Neural cell (in vitro differentiated cells): ENCODE data around the gene C1orf105. TPM values are rescaled to one million over a fixed set of nuclear protein-coding genes. Genes with fewer than 3 reads are reported as not detected.

Experiments
- H2AFZ ChIP-seq: fragments of 200-600, 300-800 bp; sonication (generic), shearing (Covaris generic); 2 replicates; pipeline ENCODE4 v1.6.0; 2014; ENCODE audit warnings: low read depth, mild to moderate bottlenecking, antibody characterized with exemption, low read length, moderate library complexity
- H3F3A ChIP-seq: fragments of 200-600 bp; shearing (Covaris generic); 2 replicates; pipeline ENCODE4 v1.6.1; 2016; ENCODE audit warnings: mild to moderate bottlenecking, moderate library complexity, mixed read lengths, antibody characterized with exemption, low read length; ENCODE audit not compliant: insufficient read depth, poor library complexity, severe bottlenecking
- H3K27ac ChIP-seq: fragments of 200-600, 300-800 bp; sonication (generic), shearing (Covaris generic); 2 replicates; pipeline ENCODE4 v1.5.1; 2014; ENCODE audit warnings: mild to moderate bottlenecking, low read length, moderate library complexity
- H3K27me3 ChIP-seq: fragments of 300-800, 200-600 bp; sonication (generic), shearing (Covaris generic); 2 replicates; pipeline ENCODE4 v1.6.0; 2014; ENCODE audit warnings: mild to moderate bottlenecking, low read depth, low read length, moderate library complexity; ENCODE audit not compliant: insufficient read depth
- H3K36me3 ChIP-seq: fragments of 300-800, 200-600 bp; sonication (generic), shearing (Covaris generic); 2 replicates; pipeline ENCODE4 v1.5.1; 2014; ENCODE audit warnings: mild to moderate bottlenecking, antibody characterized with exemption, low read length, moderate library complexity; ENCODE audit not compliant: insufficient read depth
- H3K4me2 ChIP-seq: fragments of 300-800, 200-600 bp; sonication (generic), shearing (Covaris generic); 2 replicates; pipeline ENCODE4 v1.6.0; 2014; ENCODE audit warnings: mild to moderate bottlenecking, low read length
- H3K4me3 ChIP-seq: fragments of 300-800, 200-600 bp; sonication (generic), shearing (Covaris generic); 2 replicates; pipeline ENCODE4 v1.5.1; 2014; ENCODE audit warnings: mild to moderate bottlenecking, low read length, moderate library complexity
- H3K79me2 ChIP-seq: fragments of 200-600 bp; shearing (Covaris generic); replicated peaks from 2 replicates; pipeline ENCODE4 v1.6.0; 2014; ENCODE audit warnings: mild to moderate bottlenecking, low read length, moderate library complexity; ENCODE audit not compliant: insufficient read depth
- H3K9ac ChIP-seq: fragments of 300-800, 200-600 bp; sonication (generic), shearing (Covaris generic); 2 replicates; pipeline ENCODE4 v1.6.1; 2016; ENCODE audit warnings: mild to moderate bottlenecking, low read length, mixed read lengths
- H3K9me2 ChIP-seq: fragments of 200-600 bp; shearing (Covaris generic); 2 replicates; pipeline ENCODE4 v1.6.1; 2016; ENCODE audit warnings: mild to moderate bottlenecking, low read length, mixed read lengths; ENCODE audit not compliant: insufficient read depth
- H3K9me3 ChIP-seq: fragments of 200-600, 300-800 bp; sonication (generic), shearing (Covaris generic); 2 replicates; pipeline ENCODE4 v1.6.1; 2016; ENCODE audit warnings: mild to moderate bottlenecking, mixed run types, low read length, moderate library complexity, mixed read lengths
- H4K20me1 ChIP-seq: fragments of 200-600 bp; shearing (Covaris generic); 2 replicates; pipeline ENCODE4 v1.6.1; 2016; ENCODE audit warnings: mild to moderate bottlenecking, mixed run types; ENCODE audit not compliant: insufficient read depth
- EP300 ChIP-seq: fragments of 450-650 bp; conservative IDR thresholded peaks from 2 replicates; pipeline ENCODE4 v1.6.1; 2014; ENCODE audit warnings: antibody characterized with exemption, mild to moderate bottlenecking, moderate library complexity; ENCODE audit not compliant: poor library complexity, severe bottlenecking
- EZH2 ChIP-seq: fragments of 200-600, 300-800 bp; shearing (Covaris generic), sonication (generic); IDR thresholded peaks from 2 replicates; pipeline ENCODE4 v1.6.1; 2014; ENCODE audit warnings: antibody characterized with exemption, low read length, borderline replicate concordance, mild to moderate bottlenecking; ENCODE audit not compliant: insufficient read depth, poor library complexity, severe bottlenecking
- MXI1 ChIP-seq: fragments of 450-650 bp; conservative IDR thresholded peaks from 2 replicates; pipeline ENCODE4 v1.6.1; 2014; ENCODE audit warnings: antibody characterized with exemption, mild to moderate bottlenecking; ENCODE audit not compliant: poor library complexity, severe bottlenecking
- POLR2AphosphoS5 ChIP-seq: IDR thresholded peaks from 2 replicates; pipeline ENCODE4 v1.6.1; 2012
- RAD21 ChIP-seq: fragments of 450-650 bp; conservative IDR thresholded peaks from 2 replicates; pipeline ENCODE4 v1.6.1; 2014; ENCODE audit warnings: antibody characterized with exemption, mild to moderate bottlenecking, moderate library complexity
- SMC3 ChIP-seq: fragments of 450-650 bp; conservative IDR thresholded peaks from 2 replicates; pipeline ENCODE4 v1.6.1; 2014; ENCODE audit warnings: antibody characterized with exemption, mild to moderate bottlenecking, moderate library complexity; ENCODE audit not compliant: poor library complexity
- TAF1 ChIP-seq: IDR thresholded peaks from 2 replicates; pipeline ENCODE4 v1.6.1; 2012; ENCODE audit warnings: low read depth
- polyA plus RNA-seq: library from polyadenylated mRNA; depleted of rRNA; stranded (reverse); fragments of >200 nt; gene quantifications from 2 replicates; pipeline ENCODE4 v1.2.3, GENCODE V29; 2014
- TF ChIP-seq, protein P1 (sequence below): fragments of 450-650 bp; IDR thresholded peaks from 2 replicates; pipeline ENCODE4 v1.5.1; 2014; ENCODE audit warnings: antibody characterized with exemption, mild to moderate bottlenecking, moderate library complexity; ENCODE audit not compliant: poor library complexity, severe bottlenecking
- TF ChIP-seq, protein P2 (sequence below): IDR thresholded peaks from 2 replicates; pipeline ENCODE4 v1.6.1; 2012; ENCODE audit warnings: borderline replicate concordance

Gene C1orf105
- polyA plus RNA-seq, 1 donor from 2014 or later, result not detected

DNA sequence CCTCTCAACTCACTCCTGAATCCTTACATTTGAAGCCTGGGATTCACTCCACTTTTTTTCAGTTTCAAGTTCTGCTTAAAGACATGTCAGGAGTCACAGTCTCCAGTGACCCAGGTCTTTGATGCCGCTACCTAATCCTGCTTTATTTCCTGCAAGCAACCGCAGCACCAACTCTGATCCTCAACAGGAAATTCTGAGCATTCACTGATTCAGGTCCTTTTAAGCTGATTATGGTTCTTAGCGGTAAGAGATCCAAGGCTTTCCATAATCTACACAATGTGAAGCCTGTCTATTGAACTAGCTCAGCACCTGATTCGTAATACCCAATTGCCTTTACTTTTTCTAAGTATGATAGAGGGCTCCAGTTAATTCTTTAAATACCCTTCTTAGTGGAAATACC lies 67.1 kb downstream of the C1orf105 start:
- Histone ChIP-seq H3F3A (no peaks in the 10 kb centered on the region), H3K27me3 (no peaks in the 10 kb centered on the region), H3K9me2 (no peaks in the 10 kb centered on the region), H3K9ac (no peak overlapping the region), H2AFZ (no peak overlapping the region), H3K79me2 (no peaks in the 10 kb centered on the region), H3K4me3 (no peak overlapping the region), H4K20me1 (no peaks in the 10 kb centered on the region), H3K9me3 (no peaks in the 10 kb centered on the region), H3K36me3 (no peaks in the 10 kb centered on the region), H3K27ac (no peak overlapping the region), H3K4me2 (no peak overlapping the region)
- TF ChIP-seq EP300, result no peak
- TF ChIP-seq POLR2AphosphoS5, result no peak
- TF ChIP-seq TAF1, result no peak
- TF ChIP-seq, protein P1, sequence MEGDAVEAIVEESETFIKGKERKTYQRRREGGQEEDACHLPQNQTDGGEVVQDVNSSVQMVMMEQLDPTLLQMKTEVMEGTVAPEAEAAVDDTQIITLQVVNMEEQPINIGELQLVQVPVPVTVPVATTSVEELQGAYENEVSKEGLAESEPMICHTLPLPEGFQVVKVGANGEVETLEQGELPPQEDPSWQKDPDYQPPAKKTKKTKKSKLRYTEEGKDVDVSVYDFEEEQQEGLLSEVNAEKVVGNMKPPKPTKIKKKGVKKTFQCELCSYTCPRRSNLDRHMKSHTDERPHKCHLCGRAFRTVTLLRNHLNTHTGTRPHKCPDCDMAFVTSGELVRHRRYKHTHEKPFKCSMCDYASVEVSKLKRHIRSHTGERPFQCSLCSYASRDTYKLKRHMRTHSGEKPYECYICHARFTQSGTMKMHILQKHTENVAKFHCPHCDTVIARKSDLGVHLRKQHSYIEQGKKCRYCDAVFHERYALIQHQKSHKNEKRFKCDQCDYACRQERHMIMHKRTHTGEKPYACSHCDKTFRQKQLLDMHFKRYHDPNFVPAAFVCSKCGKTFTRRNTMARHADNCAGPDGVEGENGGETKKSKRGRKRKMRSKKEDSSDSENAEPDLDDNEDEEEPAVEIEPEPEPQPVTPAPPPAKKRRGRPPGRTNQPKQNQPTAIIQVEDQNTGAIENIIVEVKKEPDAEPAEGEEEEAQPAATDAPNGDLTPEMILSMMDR, result no peak
- TF ChIP-seq MXI1, result no peak
- TF ChIP-seq, protein P2, sequence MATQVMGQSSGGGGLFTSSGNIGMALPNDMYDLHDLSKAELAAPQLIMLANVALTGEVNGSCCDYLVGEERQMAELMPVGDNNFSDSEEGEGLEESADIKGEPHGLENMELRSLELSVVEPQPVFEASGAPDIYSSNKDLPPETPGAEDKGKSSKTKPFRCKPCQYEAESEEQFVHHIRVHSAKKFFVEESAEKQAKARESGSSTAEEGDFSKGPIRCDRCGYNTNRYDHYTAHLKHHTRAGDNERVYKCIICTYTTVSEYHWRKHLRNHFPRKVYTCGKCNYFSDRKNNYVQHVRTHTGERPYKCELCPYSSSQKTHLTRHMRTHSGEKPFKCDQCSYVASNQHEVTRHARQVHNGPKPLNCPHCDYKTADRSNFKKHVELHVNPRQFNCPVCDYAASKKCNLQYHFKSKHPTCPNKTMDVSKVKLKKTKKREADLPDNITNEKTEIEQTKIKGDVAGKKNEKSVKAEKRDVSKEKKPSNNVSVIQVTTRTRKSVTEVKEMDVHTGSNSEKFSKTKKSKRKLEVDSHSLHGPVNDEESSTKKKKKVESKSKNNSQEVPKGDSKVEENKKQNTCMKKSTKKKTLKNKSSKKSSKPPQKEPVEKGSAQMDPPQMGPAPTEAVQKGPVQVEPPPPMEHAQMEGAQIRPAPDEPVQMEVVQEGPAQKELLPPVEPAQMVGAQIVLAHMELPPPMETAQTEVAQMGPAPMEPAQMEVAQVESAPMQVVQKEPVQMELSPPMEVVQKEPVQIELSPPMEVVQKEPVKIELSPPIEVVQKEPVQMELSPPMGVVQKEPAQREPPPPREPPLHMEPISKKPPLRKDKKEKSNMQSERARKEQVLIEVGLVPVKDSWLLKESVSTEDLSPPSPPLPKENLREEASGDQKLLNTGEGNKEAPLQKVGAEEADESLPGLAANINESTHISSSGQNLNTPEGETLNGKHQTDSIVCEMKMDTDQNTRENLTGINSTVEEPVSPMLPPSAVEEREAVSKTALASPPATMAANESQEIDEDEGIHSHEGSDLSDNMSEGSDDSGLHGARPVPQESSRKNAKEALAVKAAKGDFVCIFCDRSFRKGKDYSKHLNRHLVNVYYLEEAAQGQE, result no peak
- TF ChIP-seq RAD21, result no peak
- no peak for TF ChIP-seq SMC3
- no peak for TF ChIP-seq EZH2

DNA sequence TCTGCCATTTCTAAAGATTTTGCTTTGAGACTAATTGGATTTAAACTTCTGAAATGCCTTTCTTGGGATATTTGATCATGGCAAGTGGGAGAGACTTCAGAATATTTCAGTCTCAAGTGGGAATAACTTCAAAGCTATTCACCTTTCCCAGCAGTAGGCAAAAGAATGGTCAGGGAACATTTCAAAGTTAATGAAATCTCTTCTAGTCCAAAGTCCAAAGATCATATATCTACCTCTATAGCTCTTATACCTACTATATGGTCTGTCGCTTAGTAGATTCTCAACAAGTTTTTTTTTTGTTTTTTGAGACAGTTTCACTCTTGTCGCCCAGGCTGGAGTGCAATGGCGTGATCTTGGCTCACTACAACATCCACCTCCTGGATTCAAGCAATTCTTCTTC lies 67.9 kb downstream of the C1orf105 start:
- no peaks in the 10 kb centered on the region for H4K20me1 ChIP-seq
- no peak for TF ChIP-seq RAD21
- TF ChIP-seq SMC3, result no peak
- TF ChIP-seq EZH2, result no peak
- no peak for TF ChIP-seq EP300
- no peak for TF ChIP-seq MXI1
- no peak for TF ChIP-seq TAF1
- TF ChIP-seq, protein P2, result no peak
- no peak for TF ChIP-seq POLR2AphosphoS5
- TF ChIP-seq, protein P1, result no peak
- H3K9ac ChIP-seq, result no peak overlapping the region
- H3K27ac ChIP-seq, result no peak overlapping the region
- no peak overlapping the region for H2AFZ ChIP-seq
- H3F3A ChIP-seq, result no peaks in the 10 kb centered on the region
- no peaks in the 10 kb centered on the region for H3K9me2 ChIP-seq
- H3K79me2 ChIP-seq, result no peaks in the 10 kb centered on the region
- no peaks in the 10 kb centered on the region for H3K27me3 ChIP-seq
- H3K4me2 ChIP-seq, result no peak overlapping the region
- H3K9me3 ChIP-seq, result no peaks in the 10 kb centered on the region
- no peak overlapping the region for H3K4me3 ChIP-seq
- H3K36me3 ChIP-seq, result no peaks in the 10 kb centered on the region
